Measurements from ENCODE around the gene SDSL.

Gene SDSL

GRCh38 chr12:113436993-113437728, 15.0 kb downstream of the SDSL start:
- Histone ChIP-seq H3F3A (ENCODE audit: insufficient read depth) (no peaks in the 10 kb centered on the region), H3K36me3 (ENCODE audit: low read length) (no peaks in the 10 kb centered on the region), H3K79me2 (ENCODE audit: insufficient read depth, low read length) (no peaks in the 10 kb centered on the region), H3K9ac (ENCODE audit: low read length) (no peak overlapping the region), H3K4me3 (ENCODE audit: insufficient read depth, low read length, poor library complexity, severe bottlenecking) (no peak overlapping the region), H3K9me2 (replicated peaks; ENCODE audit: insufficient read depth, low read length) (no peaks in the 10 kb centered on the region), H2AFZ (ENCODE audit: low read depth, low read length, severe bottlenecking) (no peak overlapping the region), H3K27me3 (ENCODE audit: low read length) (no peaks in the 10 kb centered on the region), H3K27ac (ENCODE audit: low read depth, low read length) (no peak overlapping the region), H3K4me2 (ENCODE audit: low read depth, low read length, poor library complexity, severe bottlenecking) (no peak overlapping the region), H3K9me3 (ENCODE audit: insufficient read depth, low read length) (no peaks in the 10 kb centered on the region), H4K20me1 (ENCODE audit: low read depth, low read length) (no peaks in the 10 kb centered on the region)
- TF ChIP-seq, protein P1, sequence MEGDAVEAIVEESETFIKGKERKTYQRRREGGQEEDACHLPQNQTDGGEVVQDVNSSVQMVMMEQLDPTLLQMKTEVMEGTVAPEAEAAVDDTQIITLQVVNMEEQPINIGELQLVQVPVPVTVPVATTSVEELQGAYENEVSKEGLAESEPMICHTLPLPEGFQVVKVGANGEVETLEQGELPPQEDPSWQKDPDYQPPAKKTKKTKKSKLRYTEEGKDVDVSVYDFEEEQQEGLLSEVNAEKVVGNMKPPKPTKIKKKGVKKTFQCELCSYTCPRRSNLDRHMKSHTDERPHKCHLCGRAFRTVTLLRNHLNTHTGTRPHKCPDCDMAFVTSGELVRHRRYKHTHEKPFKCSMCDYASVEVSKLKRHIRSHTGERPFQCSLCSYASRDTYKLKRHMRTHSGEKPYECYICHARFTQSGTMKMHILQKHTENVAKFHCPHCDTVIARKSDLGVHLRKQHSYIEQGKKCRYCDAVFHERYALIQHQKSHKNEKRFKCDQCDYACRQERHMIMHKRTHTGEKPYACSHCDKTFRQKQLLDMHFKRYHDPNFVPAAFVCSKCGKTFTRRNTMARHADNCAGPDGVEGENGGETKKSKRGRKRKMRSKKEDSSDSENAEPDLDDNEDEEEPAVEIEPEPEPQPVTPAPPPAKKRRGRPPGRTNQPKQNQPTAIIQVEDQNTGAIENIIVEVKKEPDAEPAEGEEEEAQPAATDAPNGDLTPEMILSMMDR (IDR thresholded peaks at IDR 0.05; ENCODE audit: insufficient read depth, low read length, poor library complexity, severe bottlenecking), result no peak
- no peak for TF ChIP-seq EZH2phosphoT487 (conservative IDR thresholded peaks at IDR 0.05; ENCODE audit: low read length)

DNA sequence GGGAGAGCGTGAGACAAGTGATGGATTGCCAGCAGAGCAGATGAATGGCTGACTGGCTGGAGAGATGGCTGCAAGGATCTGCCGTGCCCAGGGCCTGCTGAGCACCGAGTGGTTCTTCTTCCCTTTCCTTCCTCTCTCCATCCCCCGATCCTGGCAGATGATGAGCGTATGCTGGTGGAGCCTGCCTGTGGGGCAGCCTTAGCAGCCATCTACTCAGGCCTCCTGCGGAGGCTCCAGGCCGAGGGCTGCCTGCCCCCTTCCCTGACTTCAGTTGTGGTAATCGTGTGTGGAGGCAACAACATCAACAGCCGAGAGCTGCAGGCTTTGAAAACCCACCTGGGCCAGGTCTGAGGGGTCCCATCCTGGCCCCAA, 15.5 kb downstream of the SDSL start:
- H3F3A ChIP-seq (ENCODE audit: insufficient read depth), result no peaks in the 10 kb centered on the region
- no peaks in the 10 kb centered on the region for H3K9me3 ChIP-seq (ENCODE audit: insufficient read depth, low read length)
- no peaks in the 10 kb centered on the region for H3K9me2 ChIP-seq (replicated peaks; ENCODE audit: insufficient read depth, low read length)
- no peak overlapping the region for H3K4me2 ChIP-seq (ENCODE audit: low read depth, low read length, poor library complexity, severe bottlenecking)
- no peak overlapping the region for H3K4me3 ChIP-seq (ENCODE audit: insufficient read depth, low read length, poor library complexity, severe bottlenecking)
- no peak overlapping the region for H2AFZ ChIP-seq (ENCODE audit: low read depth, low read length, severe bottlenecking)
- no peak overlapping the region for H3K9ac ChIP-seq (ENCODE audit: low read length)
- H3K27me3 ChIP-seq (ENCODE audit: low read length), result no peaks in the 10 kb centered on the region
- H4K20me1 ChIP-seq (ENCODE audit: low read depth, low read length), result no peaks in the 10 kb centered on the region
- H3K36me3 ChIP-seq (ENCODE audit: low read length), result no peaks in the 10 kb centered on the region
- H3K79me2 ChIP-seq (ENCODE audit: insufficient read depth, low read length), result no peaks in the 10 kb centered on the region
- no peak overlapping the region for H3K27ac ChIP-seq (ENCODE audit: low read depth, low read length)
- TF ChIP-seq, protein P1 (IDR thresholded peaks at IDR 0.05; ENCODE audit: insufficient read depth, low read length, poor library complexity, severe bottlenecking), result no peak
- TF ChIP-seq EZH2phosphoT487 (conservative IDR thresholded peaks at IDR 0.05; ENCODE audit: low read length), result no peak

- Histone ChIP-seq H3K79me2 (ENCODE audit: insufficient read depth, low read length) (no peaks in the 10 kb centered on the region), H3K9ac (ENCODE audit: low read length) (no peak overlapping the region), H3K36me3 (ENCODE audit: low read length) (no peaks in the 10 kb centered on the region), H3K27me3 (ENCODE audit: low read length) (no peaks in the 10 kb centered on the region), H4K20me1 (ENCODE audit: low read depth, low read length) (no peaks in the 10 kb centered on the region), H3K9me3 (ENCODE audit: insufficient read depth, low read length) (no peaks in the 10 kb centered on the region), H3K4me3 (ENCODE audit: insufficient read depth, low read length, poor library complexity, severe bottlenecking) (no peak overlapping the region), H3K9me2 (replicated peaks; ENCODE audit: insufficient read depth, low read length) (no peaks in the 10 kb centered on the region), H3K27ac (ENCODE audit: low read depth, low read length) (no peak overlapping the region), H2AFZ (ENCODE audit: low read depth, low read length, severe bottlenecking) (no peak overlapping the region), H3K4me2 (ENCODE audit: low read depth, low read length, poor library complexity, severe bottlenecking) (no peak overlapping the region), H3F3A (ENCODE audit: insufficient read depth) (no peaks in the 10 kb centered on the region)
- TF ChIP-seq, protein P1 (IDR thresholded peaks at IDR 0.05; ENCODE audit: insufficient read depth, low read length, poor library complexity, severe bottlenecking), result no peak
- no peak for TF ChIP-seq EZH2phosphoT487 (conservative IDR thresholded peaks at IDR 0.05; ENCODE audit: low read length)
Observed at GRCh38 chr12:113438523-113439300, 16.5 kb downstream of the SDSL start.

All from SU-DHL-6 (cell line).